H54 (cell line): ENCODE measurements around the gene ELF1.
"Not testable (repeated sequence)": the region's sequence is repeated elsewhere in the genome, so short reads cannot be mapped to it uniquely, and the experiment has no call there.

ENCODE experiments used
- DNase-seq: peaks from one replicate; pipeline ENCODE4 v3.0.0; 2011; ENCODE audit warnings: low spot score, mixed read lengths; ENCODE audit not compliant: insufficient read length
- FAIRE-seq: peaks from 3 replicates; lab custom pipeline; 2011; peaks lifted over from hg19 to GRCh38; lab: Jason Lieb, UNC
- POLR2A ChIP-seq: IDR thresholded peaks from 2 replicates; pipeline ENCODE4 v1.6.1; 2011; ENCODE audit warnings: low read depth, mild to moderate bottlenecking, low read length

Gene ELF1

DNA sequence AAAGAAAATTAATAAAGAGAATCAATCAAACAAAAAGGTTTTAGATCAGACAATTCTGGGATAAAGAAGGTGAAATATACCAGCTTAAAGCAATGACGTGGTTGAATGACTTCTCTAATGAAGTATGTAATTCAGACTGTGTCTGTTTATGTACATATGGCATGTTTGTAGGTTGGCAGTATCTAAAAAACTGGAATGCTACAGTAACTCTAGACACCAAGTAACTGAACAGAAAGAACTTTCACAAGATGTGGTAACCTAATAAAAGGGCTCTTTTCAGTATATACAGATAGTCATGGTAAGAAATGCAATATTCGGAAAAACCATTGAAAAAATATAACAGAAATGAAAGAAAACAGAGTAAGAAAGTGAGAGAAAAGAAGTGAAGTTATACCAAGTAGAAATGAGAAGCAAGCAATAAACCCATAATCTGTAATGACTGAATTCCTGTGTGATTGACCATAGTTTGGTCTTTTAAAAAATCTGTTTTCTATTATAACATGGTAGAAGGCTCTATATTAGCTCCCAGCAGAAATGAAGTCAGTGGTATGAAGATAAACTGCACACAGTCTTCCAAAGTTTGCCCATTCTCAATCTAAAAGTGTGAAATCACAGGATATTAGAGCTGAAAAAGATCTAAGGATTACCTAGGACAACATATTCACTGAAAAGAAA is 31.4 kb downstream of the ELF1 start:
- no peak for FAIRE-seq
- TF ChIP-seq POLR2A = no peak
- DNase-seq = no peak

DNA sequence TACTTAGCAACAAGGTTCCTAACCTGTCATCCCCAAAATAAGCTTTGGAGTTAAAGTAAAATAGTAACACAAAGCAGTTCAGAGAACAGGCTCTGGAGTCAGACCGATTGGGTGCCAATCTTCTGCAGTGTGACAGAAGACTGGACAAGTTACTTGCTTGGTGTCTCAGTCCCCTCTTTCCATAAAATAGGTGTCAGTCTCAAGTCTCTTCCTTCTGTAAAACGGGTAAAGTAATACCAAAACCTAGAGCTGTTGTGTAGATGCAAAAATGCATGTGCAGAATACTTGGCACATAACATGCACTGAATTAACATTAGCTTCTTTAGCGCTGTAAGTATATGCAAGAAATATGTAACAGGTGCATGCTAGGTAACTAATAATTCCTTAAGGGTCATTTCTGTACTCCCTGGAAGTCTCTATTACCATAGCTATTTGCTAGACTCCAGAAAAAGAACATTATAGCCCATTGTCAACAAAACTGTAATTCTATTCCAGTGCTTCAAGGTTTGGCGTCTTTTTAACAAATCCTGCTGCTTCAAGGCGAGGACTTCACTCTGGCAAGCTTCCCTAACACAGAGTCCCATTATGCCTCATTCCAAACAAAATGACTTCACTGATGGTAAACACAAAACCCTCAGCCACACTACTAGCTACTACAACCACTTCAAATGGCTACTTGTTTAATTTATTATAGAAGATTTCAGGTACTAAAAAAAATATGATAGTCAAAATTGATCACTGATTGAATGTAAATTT is 32.8 kb downstream of the ELF1 start:
- FAIRE-seq (no peak), DNase-seq (no peak)
- no peak for TF ChIP-seq POLR2A

DNA sequence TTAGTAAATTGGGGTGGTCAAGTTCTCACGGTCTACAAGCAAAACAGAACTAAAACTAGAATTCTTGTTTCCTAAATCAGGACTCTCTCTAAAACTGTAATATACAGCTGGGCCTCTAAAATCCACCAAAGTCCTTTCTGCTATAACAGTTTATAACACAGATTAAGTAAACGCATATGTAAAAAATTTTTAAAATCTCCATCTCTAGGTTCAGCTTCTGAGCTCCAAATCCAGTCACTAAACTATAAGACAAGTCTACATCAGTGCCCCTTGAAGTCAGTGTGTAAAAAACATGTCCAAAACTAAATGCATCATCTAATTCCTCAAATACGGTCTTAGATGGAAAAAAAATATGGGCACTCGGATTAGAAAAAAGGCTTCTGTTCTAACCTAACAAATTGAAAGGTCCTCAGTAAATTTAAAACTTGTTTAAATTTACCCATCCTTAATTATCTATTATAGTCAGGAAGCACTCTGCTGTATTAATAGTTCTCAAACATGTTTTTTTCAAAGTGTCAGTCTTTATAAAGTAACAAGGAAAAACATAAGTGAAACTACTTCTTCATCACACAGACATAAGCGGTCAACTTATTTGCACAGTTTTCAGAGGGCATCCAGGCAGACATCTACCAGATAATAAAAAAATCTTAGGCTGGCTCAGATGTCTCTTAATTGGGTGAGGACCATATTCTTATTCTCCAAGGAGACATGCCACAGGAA is 33.6 kb downstream of the ELF1 start:
- TF ChIP-seq POLR2A = no peak
- FAIRE-seq (no peak), DNase-seq (no peak)

DNA sequence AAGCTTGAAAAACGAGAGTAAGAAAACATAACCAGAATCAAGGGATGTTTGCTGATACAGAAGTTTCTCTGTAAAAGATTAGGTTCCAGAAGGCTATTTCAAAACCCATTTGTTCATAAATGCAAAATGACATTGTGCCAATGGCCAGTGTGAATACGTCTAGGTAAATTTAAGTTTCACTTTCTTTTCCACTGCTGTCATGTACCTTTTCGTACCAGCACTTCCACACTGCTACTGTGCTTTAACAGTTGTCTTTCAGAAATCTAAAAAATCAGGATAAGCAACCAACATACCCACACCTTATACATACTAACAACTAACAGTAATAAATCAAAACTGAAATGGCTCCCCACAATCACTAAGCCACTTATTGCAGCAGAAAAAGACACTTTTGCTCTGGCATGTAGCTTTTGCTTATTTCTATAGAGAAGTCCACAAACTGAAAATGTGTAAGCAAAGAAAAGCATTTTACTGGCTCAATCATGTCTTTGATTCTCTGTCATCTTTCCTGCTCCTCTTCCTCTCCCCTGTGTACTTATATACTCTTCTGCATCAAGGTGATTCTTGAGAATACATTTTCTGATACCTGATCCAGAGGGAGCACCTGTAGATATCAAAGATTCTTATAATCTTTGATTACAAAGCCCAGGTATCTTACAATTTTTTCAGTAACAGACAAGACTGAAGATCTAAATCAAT is 34.3 kb downstream of the ELF1 start:
- no peak for TF ChIP-seq POLR2A
- FAIRE-seq (no peak), DNase-seq (no peak)

DNA sequence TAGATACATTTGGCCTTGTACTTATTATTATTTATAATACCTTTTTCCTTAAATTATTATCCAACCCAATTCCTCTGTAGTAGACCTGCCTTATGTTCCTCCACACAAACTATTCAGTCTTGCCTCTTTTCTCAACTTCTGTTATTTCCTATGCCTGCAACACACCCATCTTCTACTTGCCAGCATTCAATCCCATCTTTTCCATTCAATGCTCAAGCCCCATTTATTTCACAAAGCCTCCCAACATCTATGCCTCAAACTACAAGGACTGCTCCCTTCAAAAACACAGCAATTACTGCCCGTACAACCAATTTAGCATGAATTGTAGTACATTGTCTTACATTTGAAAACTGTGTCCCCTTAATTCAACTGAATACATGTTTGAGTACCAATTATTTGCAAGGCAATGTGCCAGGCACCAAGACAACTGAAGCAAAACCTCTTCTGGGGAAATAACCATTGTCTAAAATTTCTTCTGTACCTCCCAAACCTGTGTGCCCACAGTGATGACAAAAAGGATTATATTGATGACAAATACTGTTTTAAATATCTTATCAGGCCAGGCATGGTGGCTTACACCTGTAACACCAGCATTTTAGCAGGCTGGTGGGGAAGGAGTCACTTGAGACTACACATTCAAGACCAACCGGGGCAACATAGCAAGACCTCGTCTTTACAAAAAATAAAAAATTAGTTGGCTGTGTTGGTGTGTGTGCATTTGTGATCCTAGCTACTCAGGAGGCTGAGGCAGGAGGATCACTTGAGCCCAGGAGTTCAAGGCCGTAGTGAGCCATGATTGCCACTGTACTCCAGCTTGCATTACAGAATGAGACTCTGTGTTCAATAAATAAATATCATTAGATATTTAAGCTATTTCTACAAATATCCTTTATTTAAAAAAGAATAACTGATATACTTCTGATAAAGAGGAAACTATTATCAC is 35.1 kb downstream of the ELF1 start:
- no peak for TF ChIP-seq POLR2A
- DNase-seq = no peak
- FAIRE-seq = no peak

DNA sequence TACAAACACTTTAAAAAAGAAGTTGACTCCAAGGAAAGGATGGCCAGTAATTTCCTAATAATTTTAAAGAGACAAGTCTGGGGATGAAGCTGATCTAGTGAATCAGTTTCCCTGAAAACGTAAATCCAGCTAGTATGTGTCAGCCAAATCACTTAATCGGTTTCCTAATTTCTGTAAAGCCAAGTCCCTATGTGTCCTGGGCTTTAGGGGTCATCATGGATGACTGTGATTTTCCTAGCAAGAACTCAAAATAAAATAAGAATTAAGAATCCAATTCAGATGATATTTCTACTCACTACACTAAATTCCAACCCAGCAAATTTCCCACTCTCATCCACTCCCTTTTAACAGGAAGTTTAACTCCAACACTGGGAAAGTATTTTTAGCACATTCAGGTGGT is 35.9 kb downstream of the ELF1 start:
- TF ChIP-seq POLR2A = no peak
- FAIRE-seq = no peak
- DNase-seq = no peak

DNA sequence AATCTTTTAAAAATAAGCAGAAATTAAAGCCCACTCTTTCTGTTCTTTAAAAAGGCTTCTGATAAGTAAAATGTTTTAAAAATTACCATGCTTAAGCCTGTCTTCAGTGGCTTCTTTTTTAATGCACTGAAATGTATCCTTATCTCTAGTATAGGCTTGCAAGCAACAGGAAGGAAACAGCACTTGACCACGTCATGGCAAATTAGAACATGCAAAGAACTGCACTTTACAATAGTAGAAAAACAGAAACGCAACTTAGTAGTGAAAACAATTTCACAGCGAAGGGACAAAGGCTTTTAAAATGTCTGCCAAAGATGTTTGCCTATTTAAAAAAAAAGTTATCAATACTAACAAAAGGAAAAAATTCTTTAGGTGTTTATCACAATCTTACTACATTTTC is 36.3 kb downstream of the ELF1 start:
- FAIRE-seq (no peak), DNase-seq (no peak)
- TF ChIP-seq POLR2A = no peak

DNA sequence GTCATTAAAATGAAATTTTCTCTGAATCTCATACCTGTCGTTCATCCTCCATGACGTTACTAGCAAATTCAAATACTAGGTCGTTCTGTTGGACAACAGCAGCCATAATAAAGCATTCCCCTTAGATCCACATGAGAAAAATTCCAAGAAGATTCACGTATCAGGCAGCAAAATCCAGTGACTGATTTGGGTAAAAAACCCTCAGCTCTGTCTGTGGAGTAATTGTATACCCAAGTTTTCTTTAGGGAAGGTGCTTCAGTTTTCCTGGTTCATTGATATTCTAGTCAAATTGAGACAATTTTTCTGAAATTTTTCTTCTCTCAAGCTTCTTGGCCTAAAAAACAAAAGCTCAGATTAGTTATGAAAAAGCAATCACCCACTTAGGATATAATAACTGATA is 37.2 kb downstream of the ELF1 start:
- FAIRE-seq (no peak), DNase-seq (no peak)
- no peak for TF ChIP-seq POLR2A

DNA sequence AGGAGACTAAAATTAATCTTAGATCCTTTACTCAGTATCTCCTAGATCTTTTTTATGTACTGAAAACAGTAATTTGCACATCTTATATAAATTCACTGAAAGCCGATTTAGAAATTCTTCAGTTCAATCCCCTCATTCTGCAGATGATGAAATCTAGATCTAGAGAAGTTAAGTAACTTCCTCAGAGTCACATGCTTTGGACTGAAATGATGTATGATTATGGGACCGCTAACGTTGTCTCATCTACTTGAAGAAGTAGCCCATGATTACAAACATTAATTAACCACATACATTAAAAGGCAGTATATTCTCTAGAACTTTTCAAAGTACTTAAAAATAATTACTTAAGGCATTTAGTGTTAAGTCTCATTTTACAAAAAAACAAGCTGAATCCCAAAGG is 37.8 kb downstream of the ELF1 start:
- DNase-seq (no peak), FAIRE-seq (no peak)
- TF ChIP-seq POLR2A = no peak

DNA sequence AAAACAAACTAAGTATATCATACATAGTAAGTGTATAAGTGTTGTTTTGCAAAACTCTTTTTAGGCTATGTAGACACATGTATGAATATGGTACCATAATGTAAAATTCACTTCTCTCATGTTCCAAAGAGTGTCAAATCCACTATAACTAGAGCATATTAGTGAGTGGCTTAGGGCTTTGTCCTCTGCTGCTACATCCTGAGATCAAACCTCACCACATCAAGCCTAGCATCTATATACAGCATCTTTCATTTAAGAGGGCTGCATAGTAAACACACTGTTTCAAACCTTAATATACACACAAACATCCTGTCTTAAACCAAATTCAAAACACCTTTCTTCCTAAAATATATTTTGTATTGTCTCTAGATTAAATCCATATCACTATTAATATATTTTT is 38.7 kb downstream of the ELF1 start:
- FAIRE-seq (no peak), DNase-seq (no peak)
- no peak for TF ChIP-seq POLR2A

DNA sequence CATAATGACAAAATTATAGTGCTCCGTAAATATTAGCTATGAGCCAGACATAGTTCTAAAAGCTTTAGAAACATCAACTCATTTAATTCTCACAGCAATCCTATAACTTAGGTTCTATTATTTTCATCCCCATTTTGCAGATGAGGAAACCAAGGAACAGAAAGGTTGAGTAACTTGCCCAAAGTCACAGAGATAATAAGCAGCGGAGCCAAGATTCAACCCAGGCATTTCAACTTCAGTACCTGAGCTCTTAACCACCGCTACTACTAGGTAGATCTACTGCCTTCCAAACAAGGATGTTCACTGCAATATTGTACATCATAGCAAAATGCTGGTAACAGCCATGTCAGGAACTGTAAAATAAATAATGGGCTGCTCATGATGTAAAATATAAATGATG is 39.9 kb downstream of the ELF1 start:
- no peak for DNase-seq
- no peak for TF ChIP-seq POLR2A
- FAIRE-seq = no peak

DNA sequence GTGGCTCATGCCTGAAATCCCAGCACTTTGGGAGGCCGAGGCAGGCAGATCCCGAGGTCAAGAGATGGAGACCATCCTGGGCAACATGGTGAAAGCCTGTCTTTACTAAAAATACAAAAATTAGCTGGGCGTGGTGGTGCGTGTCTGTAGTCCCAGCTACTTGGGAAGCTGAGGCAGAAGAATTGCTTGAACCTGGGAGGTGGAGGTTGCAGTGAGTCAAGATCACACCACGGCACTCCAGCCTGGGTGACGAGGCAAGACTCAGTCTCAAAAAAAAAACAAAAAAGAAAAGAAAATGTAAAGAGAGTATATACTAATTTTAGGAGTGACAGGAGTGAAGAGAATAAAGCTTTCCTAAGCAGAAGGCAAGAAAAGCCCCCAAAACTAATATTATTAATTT is 41.0 kb downstream of the ELF1 start:
- FAIRE-seq, DNase-seq: not testable (repeated sequence)

DNA sequence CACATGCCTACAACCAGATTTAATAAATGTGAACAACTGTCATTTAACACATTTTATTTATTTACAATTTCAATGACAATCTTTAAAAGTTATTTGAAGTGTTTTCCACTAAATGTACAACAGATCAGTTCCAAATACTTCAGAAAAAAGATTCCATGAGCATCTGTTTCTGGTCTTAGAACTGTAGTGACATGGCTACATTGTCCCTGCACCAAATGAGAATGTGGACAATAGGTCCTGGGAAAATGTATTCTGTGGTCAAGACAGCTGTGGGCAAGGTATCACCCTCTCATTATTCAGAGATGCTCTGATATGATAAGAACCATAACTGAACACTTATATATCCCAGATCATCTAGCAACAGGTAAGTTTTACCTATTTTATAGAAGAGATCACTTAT is 43.7 kb downstream of the ELF1 start:
- no peak for TF ChIP-seq POLR2A
- no peak for DNase-seq
- FAIRE-seq = no peak
